DOHH2 (cell line): ENCODE data around the gene OXLD1.

ENCODE experiments used
- CTCF ChIP-seq: fragments of 200-600 bp; sonication (generic); IDR thresholded peaks from one replicate; pipeline ENCODE4 v1.5.1; 2014; ENCODE audit warnings: antibody characterized with exemption, mild to moderate bottlenecking, low read depth, low read length; ENCODE audit not compliant: poor library complexity, severe bottlenecking
- EZH2phosphoT487 ChIP-seq: fragments of 200-600 bp; sonication (generic); IDR thresholded peaks from 2 replicates; pipeline ENCODE4 v1.6.1; 2017; ENCODE audit warnings: borderline replicate concordance, mild to moderate bottlenecking, antibody characterized with exemption, low read length, moderate library complexity, mixed read lengths

DNA sequence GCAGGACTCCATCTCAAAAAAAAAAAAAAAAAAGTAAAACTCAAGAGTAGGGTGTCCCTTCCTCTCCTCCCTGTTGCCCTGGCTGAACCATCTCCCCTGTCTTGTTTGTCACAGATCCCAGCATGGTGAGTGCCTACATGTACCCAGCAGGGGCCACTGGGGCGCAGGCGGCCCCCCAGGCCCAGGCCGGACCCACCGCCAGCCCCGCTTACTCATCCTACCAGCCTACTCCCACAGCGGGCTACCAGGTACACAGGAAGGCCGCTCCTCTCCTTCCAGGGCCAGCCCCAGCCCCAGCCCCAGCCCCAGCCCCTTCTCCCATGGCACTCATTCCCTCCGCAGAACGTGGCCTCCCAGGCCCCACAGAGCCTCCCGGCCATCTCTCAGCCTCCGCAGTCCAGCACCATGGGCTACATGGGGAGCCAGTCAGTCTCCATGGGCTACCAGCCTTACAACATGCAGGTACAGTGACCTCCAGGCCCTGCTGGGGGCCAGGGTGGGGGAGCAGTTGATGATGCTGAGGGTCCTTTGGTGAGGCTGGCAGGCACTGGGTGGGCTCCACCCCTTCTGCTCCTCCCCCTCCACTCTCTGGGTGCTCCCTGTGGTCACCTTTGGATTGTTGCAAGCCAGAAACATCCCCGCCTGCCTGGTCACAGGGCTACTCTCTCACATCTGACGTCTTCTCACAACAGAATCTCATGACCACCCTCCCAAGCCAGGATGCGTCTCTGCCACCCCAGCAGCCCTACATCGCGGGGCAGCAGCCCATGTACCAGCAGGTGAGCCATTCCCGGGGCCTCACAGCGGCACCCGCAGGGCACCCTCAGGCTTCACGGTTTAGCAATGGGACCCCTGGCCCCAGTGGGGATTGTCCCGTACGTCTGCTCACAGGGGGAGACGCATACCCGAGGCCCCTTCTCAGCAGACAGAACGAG, 34.2 kb upstream of the OXLD1 start:
- TF ChIP-seq CTCF (no peak), EZH2phosphoT487 (no peak)
